Upper lobe of left lung (tissue), 6 donors: ENCODE results near the gene TTC7B. TPM values are rescaled to one million over a fixed set of nuclear protein-coding genes. Genes with fewer than 3 reads are reported as not detected.

ENCODE experiments used
- ATAC-seq, 2 donors: fragments of 200-7000 bp; cut with Tn5 transposase; one replicate each; pipeline ENCODE4 v1.9.1; 2022; ENCODE audit warnings: mild to moderate bottlenecking in 2 of 2, moderate library complexity in 2 of 2; ENCODE audit not compliant: low FRiP score in 2 of 2
- DNase-seq, 2 donors: peaks; one replicate each; pipeline ENCODE4 v3.0.0-alpha.2; 2019 to 2020
- H3K27ac ChIP-seq, 4 donors: fragments of 200-600 bp; sonication (generic); one replicate each; pipeline ENCODE4 v1.5.1; 2016 to 2019
- H3K27me3 ChIP-seq, 4 donors: fragments of 200-600 bp; sonication (generic); one replicate each; pipeline ENCODE4 v1.5.1; 2017 to 2019
- H3K36me3 ChIP-seq, 4 donors: fragments of 200-600 bp; sonication (generic); one replicate each; pipeline ENCODE4 v1.5.1; 2016 to 2019
- H3K4me1 ChIP-seq, 4 donors: fragments of 200-600 bp; sonication (generic); one replicate each; pipeline ENCODE4 v1.5.1; 2018 to 2019
- H3K4me3 ChIP-seq, 4 donors: fragments of 200-600 bp; sonication (generic); one replicate each; pipeline ENCODE4 v1.5.1; 2017 to 2019; ENCODE audit warnings: mild to moderate bottlenecking in 2 of 4, moderate library complexity in 1 of 4
- H3K9me3 ChIP-seq, 4 donors: fragments of 200-600 bp; sonication (generic); one replicate each; pipeline ENCODE4 v1.5.1; 2018 to 2019
- EP300 ChIP-seq, 4 donors: sonication (generic); formaldehyde crosslinking; IDR thresholded peaks; one replicate each; pipeline ENCODE4 v1.5.1; 2017; ENCODE audit warnings: antibody characterized with exemption in 4 of 4, control low read depth in 2 of 4
- POLR2A ChIP-seq, 4 donors: fragments of 450-650 bp; IDR thresholded peaks; one replicate each; pipeline ENCODE4 v1.5.1; 2016 to 2017; ENCODE audit warnings: antibody characterized with exemption in 4 of 4, mild to moderate bottlenecking in 2 of 4
- POLR2AphosphoS5 ChIP-seq, 2 donors: sonication (generic); formaldehyde crosslinking; IDR thresholded peaks; one replicate each; pipeline ENCODE4 v1.5.1; 2017; ENCODE audit warnings: antibody characterized with exemption in 2 of 2
- WGBS, 2 donors: methylation state at CpG; one replicate each; pipeline ENCODE4 v1.1.5; 2017 to 2018; 5-methylcytosine and 5-hydroxymethylcytosine counted together
- total RNA-seq, 6 donors: library from RNA; depleted of rRNA in 4 of 6; stranded (reverse); fragments of >200 nt in 4 of 6; gene quantifications; one replicate each; pipeline versions ENCODE4 v1.1.0 to v1.2.1, GENCODE V29; 2016 to 2021
- TF ChIP-seq, protein P1 (sequence below), 6 experiments: fragments of 450-650 bp in 4 of 6; fragments of 200-600 bp in 2 of 6; sonication (generic) in 2 of 6; IDR thresholded peaks; one replicate each; pipeline ENCODE4 v1.5.1; 2016 to 2019; ENCODE audit warnings: antibody characterized with exemption in 6 of 6
- donor health status: DM: no; HTN: no; CAD: no; lungs with moderate emphysema.
- donor health status: DM: no; HTN: yes; CAD: no; lungs with severe emphysema.

The TTC7B gene
- total RNA-seq, 6 donors from 2014 or later: 13.5 to 87.3 (median 37.5) TPM

DNA sequence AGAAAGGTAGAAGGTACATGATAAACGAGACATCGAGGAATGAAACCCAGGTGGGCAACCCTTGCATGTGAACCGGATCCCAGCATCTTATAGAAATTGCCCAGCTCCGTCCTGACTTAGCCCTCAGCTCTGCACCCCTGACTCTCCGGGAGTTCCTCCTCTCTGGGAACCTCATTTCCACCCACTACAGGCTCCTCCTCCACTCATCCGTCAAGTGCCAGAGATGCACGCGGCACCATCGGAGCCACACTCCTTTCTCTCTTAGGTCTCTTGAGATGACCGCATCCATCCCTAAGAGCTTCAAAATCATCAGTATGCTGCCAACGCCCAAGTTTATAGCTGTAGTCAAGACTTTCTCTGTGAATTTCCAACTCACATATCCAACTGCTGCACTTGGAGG is 84.7 kb downstream of the TTC7B start:
- Histone ChIP-seq H3K27ac (no peak overlapping the region), H3K36me3 (peaks cover 0 to 2% (median 0%) of the 10 kb centered on the region in 4 donors), H3K9me3 (no peaks in the 10 kb centered on the region), H3K4me3 (no peak overlapping the region), H3K4me1 (peaks cover 0 to 4% (median 1%) of the 10 kb centered on the region in 4 donors), H3K27me3 (no peaks in the 10 kb centered on the region)
- DNase-seq: no peak
- TF ChIP-seq POLR2A (IDR thresholded peaks at IDR 0.05) (no peak), EP300 (IDR thresholded peaks at IDR 0.05) (no peak), POLR2AphosphoS5 (IDR thresholded peaks at IDR 0.05) (no peak)
- TF ChIP-seq, protein P1, sequence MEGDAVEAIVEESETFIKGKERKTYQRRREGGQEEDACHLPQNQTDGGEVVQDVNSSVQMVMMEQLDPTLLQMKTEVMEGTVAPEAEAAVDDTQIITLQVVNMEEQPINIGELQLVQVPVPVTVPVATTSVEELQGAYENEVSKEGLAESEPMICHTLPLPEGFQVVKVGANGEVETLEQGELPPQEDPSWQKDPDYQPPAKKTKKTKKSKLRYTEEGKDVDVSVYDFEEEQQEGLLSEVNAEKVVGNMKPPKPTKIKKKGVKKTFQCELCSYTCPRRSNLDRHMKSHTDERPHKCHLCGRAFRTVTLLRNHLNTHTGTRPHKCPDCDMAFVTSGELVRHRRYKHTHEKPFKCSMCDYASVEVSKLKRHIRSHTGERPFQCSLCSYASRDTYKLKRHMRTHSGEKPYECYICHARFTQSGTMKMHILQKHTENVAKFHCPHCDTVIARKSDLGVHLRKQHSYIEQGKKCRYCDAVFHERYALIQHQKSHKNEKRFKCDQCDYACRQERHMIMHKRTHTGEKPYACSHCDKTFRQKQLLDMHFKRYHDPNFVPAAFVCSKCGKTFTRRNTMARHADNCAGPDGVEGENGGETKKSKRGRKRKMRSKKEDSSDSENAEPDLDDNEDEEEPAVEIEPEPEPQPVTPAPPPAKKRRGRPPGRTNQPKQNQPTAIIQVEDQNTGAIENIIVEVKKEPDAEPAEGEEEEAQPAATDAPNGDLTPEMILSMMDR (IDR thresholded peaks at IDR 0.05): no peak
- no peak for ATAC-seq
- 89 to 92% methylated on average over 11 of the region's 11 CpGs for WGBS, 2 donors

DNA sequence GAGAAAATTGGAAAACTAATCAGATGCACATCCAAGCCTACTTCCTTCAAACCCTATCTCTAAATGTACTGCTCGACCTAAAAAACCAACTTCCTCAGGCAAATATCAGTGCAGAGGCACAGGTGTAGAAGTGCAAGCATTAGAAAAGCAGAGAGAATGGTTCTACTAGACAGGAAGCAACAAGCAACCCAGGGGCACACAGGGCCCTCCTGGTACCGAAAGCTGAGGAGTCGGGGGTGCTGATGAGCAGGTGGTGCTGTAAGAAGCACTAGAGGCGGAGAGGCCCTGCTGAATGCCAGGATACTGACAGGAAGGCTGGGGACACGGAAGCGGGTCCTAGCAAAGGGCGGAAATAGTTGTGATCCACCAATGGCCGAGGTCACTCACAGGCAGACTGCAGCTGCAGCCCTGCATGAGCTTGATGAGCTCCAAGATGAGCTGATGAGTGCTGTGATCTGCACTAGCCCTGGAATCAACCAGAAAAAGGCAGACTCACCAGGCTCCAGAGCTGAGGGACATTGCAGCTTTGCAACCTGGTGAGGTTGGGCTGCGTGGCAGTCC is 85.9 kb downstream of the TTC7B start:
- DNase-seq: no peak

DNA sequence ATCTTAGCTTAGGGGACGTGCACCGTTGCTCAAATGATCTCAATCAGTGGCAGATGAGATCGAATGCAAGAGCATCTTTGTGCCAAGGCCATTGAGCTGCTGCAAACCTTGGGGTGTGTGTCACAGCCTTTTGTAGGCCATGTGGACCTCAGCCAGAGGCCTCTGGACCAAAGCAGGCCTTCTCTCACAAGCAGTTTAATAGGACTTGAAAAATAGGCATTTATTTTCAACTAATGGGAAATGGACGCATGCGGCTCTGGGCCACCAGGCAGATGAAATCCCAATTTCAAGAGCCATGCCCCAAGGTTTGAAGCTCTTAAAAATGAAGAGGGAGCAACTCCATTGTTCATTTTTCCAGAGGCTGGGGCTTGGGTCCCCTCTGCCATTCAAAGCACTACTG is 87.3 kb downstream of the TTC7B start:
- peaks cover 0 to 2% (median 0%) of the 10 kb centered on the region in 4 donors for H3K36me3 ChIP-seq
- no peak overlapping the region for H3K27ac ChIP-seq
- TF ChIP-seq, protein P1 (IDR thresholded peaks at IDR 0.05): no peak
- no peak for TF ChIP-seq POLR2AphosphoS5 (IDR thresholded peaks at IDR 0.05)
- TF ChIP-seq EP300 (IDR thresholded peaks at IDR 0.05): no peak
- H3K9me3 ChIP-seq: no peaks in the 10 kb centered on the region
- no peak overlapping the region for H3K4me3 ChIP-seq
- ATAC-seq (no peak), DNase-seq (no peak)
- peaks cover 0 to 4% (median 2%) of the 10 kb centered on the region in 4 donors for H3K4me1 ChIP-seq
- WGBS, 2 donors: 90 to 91% methylated on average over 5 of the region's 5 CpGs
- no peaks in the 10 kb centered on the region for H3K27me3 ChIP-seq

More for the DNA sequence above, 85.9 kb downstream of the TTC7B start:
- 88 to 89% methylated on average over 9 of the region's 9 CpGs for WGBS, 2 donors
- Histone ChIP-seq H3K4me1 (peaks cover 0 to 4% (median 2%) of the 10 kb centered on the region in 4 donors), H3K36me3 (peaks cover 0 to 2% (median 0%) of the 10 kb centered on the region in 4 donors), H3K27me3 (no peaks in the 10 kb centered on the region), H3K4me3 (no peak overlapping the region), H3K27ac (no peak overlapping the region), H3K9me3 (no peaks in the 10 kb centered on the region)
- no peak for ATAC-seq
- TF ChIP-seq POLR2A (IDR thresholded peaks at IDR 0.05) (no peak), EP300 (IDR thresholded peaks at IDR 0.05) (no peak), POLR2AphosphoS5 (IDR thresholded peaks at IDR 0.05) (no peak)
- TF ChIP-seq, protein P1 (IDR thresholded peaks at IDR 0.05): no peak

DNA sequence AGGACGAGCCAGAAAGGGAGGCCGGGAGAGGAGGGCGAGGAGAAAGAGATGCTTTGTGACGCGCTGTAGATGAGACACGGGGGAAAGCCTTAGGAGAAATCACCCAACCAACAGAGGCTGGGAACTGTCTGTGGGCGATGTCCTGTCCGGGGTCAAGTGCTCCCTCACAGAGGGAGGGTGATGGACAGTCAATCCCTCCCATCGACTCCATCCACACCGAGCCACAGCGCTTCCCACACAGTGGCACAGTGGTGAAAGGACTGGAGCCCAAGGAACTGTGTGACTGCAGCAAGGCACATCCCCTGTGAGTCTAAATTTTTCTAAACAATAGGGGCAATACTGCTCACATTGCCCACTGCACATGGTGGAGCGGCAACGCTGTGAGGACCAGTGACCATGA is 89.1 kb downstream of the TTC7B start:
- DNase-seq (no peak), ATAC-seq (no peak)
- TF ChIP-seq EP300 (IDR thresholded peaks at IDR 0.05) (no peak), POLR2A (IDR thresholded peaks at IDR 0.05) (no peak), POLR2AphosphoS5 (IDR thresholded peaks at IDR 0.05) (no peak)
- TF ChIP-seq, protein P1 (IDR thresholded peaks at IDR 0.05): no peak
- 89% methylated on average over 13 of the region's 13 CpGs for WGBS, 2 donors
- H3K27me3 ChIP-seq: no peaks in the 10 kb centered on the region
- no peaks in the 10 kb centered on the region for H3K9me3 ChIP-seq
- no peaks in the 10 kb centered on the region for H3K36me3 ChIP-seq
- H3K27ac ChIP-seq: no peak overlapping the region
- no peak overlapping the region for H3K4me3 ChIP-seq
- peaks cover 0 to 4% (median 0%) of the 10 kb centered on the region in 4 donors for H3K4me1 ChIP-seq

DNA sequence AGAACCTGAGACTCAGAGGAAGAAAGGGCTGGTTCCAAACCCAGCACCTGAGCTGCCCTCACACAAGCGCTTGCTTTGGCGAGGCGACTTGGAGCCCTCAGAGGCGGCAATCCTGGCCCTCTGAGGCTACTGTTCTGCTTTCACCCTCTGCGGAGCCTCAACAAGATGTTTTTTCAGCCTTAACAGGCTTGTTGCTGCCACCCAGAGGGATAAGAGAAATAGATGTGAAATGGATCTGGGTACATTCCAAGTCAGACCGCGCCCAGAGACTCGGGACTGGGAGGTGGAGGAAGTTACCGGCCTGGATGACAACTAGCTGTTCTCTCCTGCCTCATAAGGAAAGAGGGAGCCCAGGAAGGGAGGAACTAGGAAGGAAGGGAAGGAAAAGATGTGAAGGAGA is 89.6 kb downstream of the TTC7B start:
- no peaks in the 10 kb centered on the region for H3K36me3 ChIP-seq
- H3K27me3 ChIP-seq: no peaks in the 10 kb centered on the region
- DNase-seq (peak in 1 of 2 donors; percentile 37), ATAC-seq (peak; percentile 49 to 67)
- no peak overlapping the region for H3K4me3 ChIP-seq
- peaks cover 0 to 4% (median 0%) of the 10 kb centered on the region in 4 donors for H3K4me1 ChIP-seq
- 49 to 56% methylated on average over 9 of the region's 9 CpGs for WGBS, 2 donors
- H3K9me3 ChIP-seq: no peaks in the 10 kb centered on the region
- no peak overlapping the region for H3K27ac ChIP-seq
- TF ChIP-seq POLR2A (IDR thresholded peaks at IDR 0.05) (no peak), POLR2AphosphoS5 (IDR thresholded peaks at IDR 0.05) (no peak), EP300 (IDR thresholded peaks at IDR 0.05) (no peak)
- TF ChIP-seq, protein P1 (IDR thresholded peaks at IDR 0.05): peak in 2 of 6 experiments; percentile 20 to 30
